ENCODE data around the gene FETUB. TPM values are rescaled to one million over a fixed set of nuclear protein-coding genes. Genes with fewer than 3 reads are reported as not detected.

Gene FETUB
- polyA plus RNA-seq, 1 donor (not counting 4 experiments of a cell fraction or from before 2014, with no cell fraction given): 0.25 TPM

- no peaks in the 10 kb centered on the region for H3K27me3 ChIP-seq (ENCODE audit: control insufficient read depth, extremely low read depth, insufficient read depth, low read length)
- no peaks in the 10 kb centered on the region for H3K9me3 ChIP-seq (ENCODE audit: control insufficient read depth, low read depth, low read length)
- dilution Hi-C loops (cut with MboI; ENCODE audit: extremely low pct_ligation_motif_present, low sequenced_read_pairs): no loop called here
- H3K9me1 ChIP-seq (ENCODE audit: control insufficient read depth, extremely low read depth, insufficient read depth, low read length): no peaks in the 10 kb centered on the region
- peaks cover 21% of the 10 kb centered on the region for H3K4me1 ChIP-seq (ENCODE audit: control insufficient read depth, extremely low read depth, insufficient read depth, low read length)
- no peak within 1 kb of the TSS for H3K4me3 ChIP-seq (ENCODE audit: control insufficient read depth in 2 of 3, extremely low read depth in 1 of 3, insufficient read depth in 2 of 3, low read depth in 1 of 3, low read length in 3 of 3)
- H3K4me2 ChIP-seq (ENCODE audit: control insufficient read depth, extremely low read depth, insufficient read depth, low read depth, low read length): no peak within 1 kb of the TSS
- H3K27ac ChIP-seq (ENCODE audit: control insufficient read depth, insufficient read depth, low read length): no peak within 1 kb of the TSS
- TF ChIP-seq CTCF (optimal IDR thresholded peaks at IDR 0.05 in 1 of 3, IDR thresholded peaks at IDR 0.05 in 1 of 3, conservative IDR thresholded peaks at IDR 0.05 in 1 of 3; ENCODE audit: extremely low read depth in 1 of 3, insufficient read depth in 2 of 3, low read length in 3 of 3): no peak
- no peak for TF ChIP-seq EZH2 (IDR thresholded peaks at IDR 0.05; ENCODE audit: low read length)
- no peaks in the 10 kb centered on the region for H4K20me1 ChIP-seq (ENCODE audit: control insufficient read depth, extremely low read depth, insufficient read depth, low read length)
- no peaks in the 10 kb centered on the region for H3K79me2 ChIP-seq (ENCODE audit: control insufficient read depth, insufficient read depth, low read length)
- FAIRE-seq: no peak
- no peak for DNase-seq (ENCODE audit: low read depth, low spot score)
- H3K9ac ChIP-seq (ENCODE audit: control insufficient read depth, extremely low read depth, insufficient read depth, low read length): no peak within 1 kb of the TSS
- H3K36me3 ChIP-seq (ENCODE audit: control insufficient read depth in 2 of 2, extremely low read depth in 1 of 2, insufficient read depth in 2 of 2, low read length in 2 of 2): no peaks in the 10 kb centered on the region
- no peak within 1 kb of the TSS for H2AFZ ChIP-seq (ENCODE audit: control insufficient read depth, low read length)
Measured at GRCh38 chr3:186665625-186666188, 25.5 kb downstream of the FETUB start, which contains the start of gene HRG. HRG (plus strand) TSS chr3:186666014; CDS start chr3:186666032, 18 bp downstream.

GRCh38 chr3:186668426-186668825 is 28.2 kb downstream of the FETUB start:
- H3K4me2 ChIP-seq (ENCODE audit: control insufficient read depth, extremely low read depth, insufficient read depth, low read depth, low read length): no peak overlapping the region
- no peak for TF ChIP-seq CTCF (optimal IDR thresholded peaks at IDR 0.05 in 1 of 3, IDR thresholded peaks at IDR 0.05 in 1 of 3, conservative IDR thresholded peaks at IDR 0.05 in 1 of 3; ENCODE audit: extremely low read depth in 1 of 3, insufficient read depth in 2 of 3, low read length in 3 of 3)
- TF ChIP-seq EZH2 (IDR thresholded peaks at IDR 0.05; ENCODE audit: low read length): no peak
- no peaks in the 10 kb centered on the region for H3K27me3 ChIP-seq (ENCODE audit: control insufficient read depth, extremely low read depth, insufficient read depth, low read length)
- no peak overlapping the region for H3K27ac ChIP-seq (ENCODE audit: control insufficient read depth, insufficient read depth, low read length)
- no peak for FAIRE-seq
- dilution Hi-C loops (cut with MboI; ENCODE audit: extremely low pct_ligation_motif_present, low sequenced_read_pairs): no loop called here
- no peak overlapping the region for H2AFZ ChIP-seq (ENCODE audit: control insufficient read depth, low read length)
- H3K9ac ChIP-seq (ENCODE audit: control insufficient read depth, extremely low read depth, insufficient read depth, low read length): no peak overlapping the region
- no peak for DNase-seq (ENCODE audit: low read depth, low spot score)
- H4K20me1 ChIP-seq (ENCODE audit: control insufficient read depth, extremely low read depth, insufficient read depth, low read length): no peaks in the 10 kb centered on the region
- no peaks in the 10 kb centered on the region for H3K36me3 ChIP-seq (ENCODE audit: control insufficient read depth in 2 of 2, extremely low read depth in 1 of 2, insufficient read depth in 2 of 2, low read length in 2 of 2)
- no peaks in the 10 kb centered on the region for H3K9me3 ChIP-seq (ENCODE audit: control insufficient read depth, low read depth, low read length)
- H3K4me1 ChIP-seq (ENCODE audit: control insufficient read depth, extremely low read depth, insufficient read depth, low read length): peaks cover 21% of the 10 kb centered on the region
- no peak overlapping the region for H3K4me3 ChIP-seq (ENCODE audit: control insufficient read depth in 2 of 3, extremely low read depth in 1 of 3, insufficient read depth in 2 of 3, low read depth in 1 of 3, low read length in 3 of 3)
- no peaks in the 10 kb centered on the region for H3K79me2 ChIP-seq (ENCODE audit: control insufficient read depth, insufficient read depth, low read length)
- no peaks in the 10 kb centered on the region for H3K9me1 ChIP-seq (ENCODE audit: control insufficient read depth, extremely low read depth, insufficient read depth, low read length)

All from keratinocyte (primary cell).